ENCODE measurements around the gene HOXD12.

The HOXD12 gene

GRCh38 chr2:176136374-176137251 lies 37.0 kb downstream of the HOXD12 start:
- no peak overlapping the region for H3K27ac ChIP-seq (ENCODE audit: low read depth, low read length)
- H3K9me3 ChIP-seq (ENCODE audit: control insufficient read depth, insufficient read depth, low read length): no peaks in the 10 kb centered on the region
- H3K79me2 ChIP-seq (ENCODE audit: control insufficient read depth, low read length): no peaks in the 10 kb centered on the region
- H4K20me1 ChIP-seq (ENCODE audit: control insufficient read depth, insufficient read depth, low read depth, low read length): no peaks in the 10 kb centered on the region
- peaks cover 3% of the 10 kb centered on the region; the same call in 1 of the 2 replicates for H3K4me1 ChIP-seq (ENCODE audit: control insufficient read depth, low read length)
- no peak overlapping the region for H3K4me3 ChIP-seq (ENCODE audit: low read length)
- no peak overlapping the region for H3K4me2 ChIP-seq (ENCODE audit: low read length)
- H3K9me2 ChIP-seq (replicated peaks; ENCODE audit: control insufficient read depth, low read length): no peaks in the 10 kb centered on the region
- H3F3A ChIP-seq (ENCODE audit: control insufficient read depth, insufficient read depth): no peaks in the 10 kb centered on the region
- peaks cover 8% of the 10 kb centered on the region; the same call in 1 of the 2 replicates for H3K27me3 ChIP-seq (ENCODE audit: control insufficient read depth, low read length)
- H3K36me3 ChIP-seq (ENCODE audit: control insufficient read depth, low read length): no peaks in the 10 kb centered on the region
- TF ChIP-seq CTCF (IDR thresholded peaks at IDR 0.05; ENCODE audit: low read depth, low read length, poor library complexity, severe bottlenecking) (no peak), EZH2phosphoT487 (IDR thresholded peaks at IDR 0.05; ENCODE audit: borderline replicate concordance, low read length) (no peak)

GRCh38 chr2:176137252-176137580 lies 37.6 kb downstream of the HOXD12 start:
- H3K4me1 ChIP-seq (ENCODE audit: control insufficient read depth, low read length): peaks cover 3% of the 10 kb centered on the region; the same call in 1 of the 2 replicates
- H3K9me2 ChIP-seq (replicated peaks; ENCODE audit: control insufficient read depth, low read length): no peaks in the 10 kb centered on the region
- H4K20me1 ChIP-seq (ENCODE audit: control insufficient read depth, insufficient read depth, low read depth, low read length): no peaks in the 10 kb centered on the region
- H3K79me2 ChIP-seq (ENCODE audit: control insufficient read depth, low read length): no peaks in the 10 kb centered on the region
- no peak overlapping the region for H3K4me2 ChIP-seq (ENCODE audit: low read length)
- TF ChIP-seq CTCF (IDR thresholded peaks at IDR 0.05; ENCODE audit: low read depth, low read length, poor library complexity, severe bottlenecking) (no peak), EZH2phosphoT487 (IDR thresholded peaks at IDR 0.05; ENCODE audit: borderline replicate concordance, low read length) (no peak)
- no peaks in the 10 kb centered on the region for H3K9me3 ChIP-seq (ENCODE audit: control insufficient read depth, insufficient read depth, low read length)
- H3K36me3 ChIP-seq (ENCODE audit: control insufficient read depth, low read length): no peaks in the 10 kb centered on the region
- no peaks in the 10 kb centered on the region for H3F3A ChIP-seq (ENCODE audit: control insufficient read depth, insufficient read depth)
- no peak overlapping the region for H3K4me3 ChIP-seq (ENCODE audit: low read length)
- no peak overlapping the region for H3K27ac ChIP-seq (ENCODE audit: low read depth, low read length)
- peaks cover 8% of the 10 kb centered on the region; the same call in 1 of the 2 replicates for H3K27me3 ChIP-seq (ENCODE audit: control insufficient read depth, low read length)

GRCh38 chr2:176137906-176138305 lies 38.3 kb downstream of the HOXD12 start:
- Histone ChIP-seq H3K4me3 (ENCODE audit: low read length) (no peak overlapping the region), H3F3A (ENCODE audit: control insufficient read depth, insufficient read depth) (no peaks in the 10 kb centered on the region), H3K27me3 (ENCODE audit: control insufficient read depth, low read length) (peaks cover 8% of the 10 kb centered on the region; the same call in 1 of the 2 replicates), H3K36me3 (ENCODE audit: control insufficient read depth, low read length) (no peaks in the 10 kb centered on the region), H3K4me1 (ENCODE audit: control insufficient read depth, low read length) (peaks cover 3% of the 10 kb centered on the region; the same call in 1 of the 2 replicates), H3K79me2 (ENCODE audit: control insufficient read depth, low read length) (no peaks in the 10 kb centered on the region), H3K27ac (ENCODE audit: low read depth, low read length) (no peak overlapping the region), H3K9me3 (ENCODE audit: control insufficient read depth, insufficient read depth, low read length) (no peaks in the 10 kb centered on the region), H3K9me2 (replicated peaks; ENCODE audit: control insufficient read depth, low read length) (no peaks in the 10 kb centered on the region), H3K4me2 (ENCODE audit: low read length) (no peak overlapping the region), H4K20me1 (ENCODE audit: control insufficient read depth, insufficient read depth, low read depth, low read length) (no peaks in the 10 kb centered on the region)
- TF ChIP-seq CTCF (IDR thresholded peaks at IDR 0.05; ENCODE audit: low read depth, low read length, poor library complexity, severe bottlenecking) (no peak), EZH2phosphoT487 (IDR thresholded peaks at IDR 0.05; ENCODE audit: borderline replicate concordance, low read length) (no peak)

All from DOHH2 (cell line).